ENCODE results near the gene NSG1.

The NSG1 gene

GRCh38 chr4:4396628-4397440 is 9.9 kb downstream of the NSG1 start:
- DNase-seq = no peak

- no peak for DNase-seq
Observed at GRCh38 chr4:4397441-4397819, 10.5 kb downstream of the NSG1 start.

DNA sequence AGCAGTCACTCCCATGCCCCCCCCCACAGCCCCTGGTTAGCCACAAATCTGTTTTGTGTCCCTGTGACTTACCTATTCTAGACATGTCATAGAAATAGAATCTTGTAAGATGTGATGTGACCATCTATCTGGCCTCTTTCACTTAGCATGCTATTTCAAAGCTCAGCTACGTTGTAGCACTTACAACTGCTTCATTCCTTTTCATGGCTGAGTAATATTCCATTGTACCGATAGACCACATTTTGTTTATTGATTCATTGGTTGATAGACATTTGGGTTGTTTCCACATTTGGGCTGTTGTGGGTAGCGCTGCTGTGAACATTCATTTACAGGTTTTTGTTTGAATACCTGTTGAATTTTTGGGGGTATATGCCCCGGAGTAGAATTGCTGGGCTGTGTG is 11.5 kb downstream of the NSG1 start:
- DNase-seq = no peak

GRCh38 chr4:4401036-4401435 is 14.1 kb downstream of the NSG1 start:
- DNase-seq = no peak

GRCh38 chr4:4402966-4403365 is 16.1 kb downstream of the NSG1 start:
- no peak for DNase-seq

- DNase-seq = no peak
Observed at GRCh38 chr4:4405358-4405962, 18.6 kb downstream of the NSG1 start.

DNA sequence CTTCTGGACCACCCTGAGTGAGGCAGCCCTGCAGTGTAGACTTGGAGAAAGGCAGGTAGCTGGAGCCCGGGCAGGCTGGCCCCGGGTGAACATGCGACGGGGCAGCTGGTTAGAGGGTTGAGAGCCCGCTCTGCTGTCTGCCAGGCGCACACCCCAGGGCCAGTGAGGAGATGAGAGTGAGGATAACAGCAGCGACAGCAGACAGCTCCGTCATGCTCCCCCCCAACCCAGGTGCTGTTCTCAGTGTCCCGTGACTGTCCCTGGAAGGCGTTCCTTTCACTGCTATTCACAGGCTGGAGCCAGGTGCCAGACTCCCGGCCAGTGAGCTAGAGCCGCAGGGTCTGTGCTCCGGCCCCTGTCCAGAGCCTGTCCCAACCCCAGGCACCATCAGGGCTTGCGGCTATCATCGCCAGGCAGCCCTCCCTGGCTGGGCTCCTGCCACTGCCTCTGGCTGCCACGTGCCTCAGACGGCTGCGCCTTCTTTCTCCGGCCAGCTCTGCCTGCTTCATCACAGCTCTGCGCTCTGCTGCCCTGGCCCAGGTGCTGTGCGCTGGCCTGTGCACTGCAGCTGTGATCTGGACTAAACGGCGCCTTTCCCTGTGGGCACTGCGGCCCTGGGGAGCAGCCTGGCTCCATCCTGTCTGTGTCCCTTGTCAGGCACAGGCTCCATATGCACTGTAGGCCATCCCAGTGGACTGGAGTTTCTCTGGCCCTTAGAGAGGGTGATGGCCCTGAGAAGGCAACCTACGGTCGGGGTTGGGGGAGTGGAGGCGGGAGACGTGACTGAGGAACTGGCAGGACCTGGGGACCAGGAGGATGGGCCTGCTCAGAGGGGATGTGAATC is 19.8 kb downstream of the NSG1 start:
- no peak for DNase-seq

GRCh38 chr4:4407299-4408131 is 20.6 kb downstream of the NSG1 start:
- DNase-seq = no peak

- no peak for DNase-seq
Observed at GRCh38 chr4:4408132-4408523, 21.2 kb downstream of the NSG1 start.

- no peak for DNase-seq
Observed at GRCh38 chr4:4408576-4409335, 21.9 kb downstream of the NSG1 start.

DNA sequence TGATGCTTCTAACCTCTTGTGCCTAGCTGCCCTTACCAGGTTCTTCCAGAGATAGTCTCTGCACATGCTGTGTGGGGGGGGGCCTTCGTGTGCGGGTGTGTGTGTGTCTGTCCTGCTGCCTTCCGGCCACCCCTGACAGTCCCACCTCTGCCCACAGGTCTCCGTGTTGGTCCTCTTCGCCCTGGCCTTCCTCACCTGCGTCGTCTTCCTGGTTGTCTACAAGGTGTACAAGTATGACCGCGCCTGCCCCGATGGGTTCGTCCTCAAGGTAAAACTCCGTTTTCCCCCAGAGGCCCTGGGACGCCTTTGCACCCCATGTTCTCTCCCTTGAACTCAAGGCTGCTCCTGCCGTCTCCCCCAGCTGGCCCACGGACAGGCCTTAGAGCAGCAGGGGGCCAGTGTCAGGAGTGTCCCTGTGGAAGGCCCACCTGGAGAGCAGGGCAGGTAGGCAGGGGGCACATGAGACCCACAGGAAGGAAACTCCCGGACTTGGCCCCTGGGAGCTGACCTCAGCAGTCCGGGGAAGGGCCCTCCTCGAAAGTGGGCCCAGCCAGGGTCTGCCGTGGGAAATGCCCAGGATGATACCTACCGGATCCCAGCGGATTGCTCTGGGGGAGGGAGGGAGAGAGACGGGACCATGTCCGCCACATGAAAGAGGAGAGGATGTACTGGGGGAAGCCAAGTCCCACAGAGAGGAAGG is 22.7 kb downstream of the NSG1 start:
- DNase-seq = no peak

- no peak for DNase-seq
Observed at GRCh38 chr4:4410271-4410670, 23.4 kb downstream of the NSG1 start.

GRCh38 chr4:4411906-4412305 is 25.0 kb downstream of the NSG1 start:
- DNase-seq = no peak

DNA sequence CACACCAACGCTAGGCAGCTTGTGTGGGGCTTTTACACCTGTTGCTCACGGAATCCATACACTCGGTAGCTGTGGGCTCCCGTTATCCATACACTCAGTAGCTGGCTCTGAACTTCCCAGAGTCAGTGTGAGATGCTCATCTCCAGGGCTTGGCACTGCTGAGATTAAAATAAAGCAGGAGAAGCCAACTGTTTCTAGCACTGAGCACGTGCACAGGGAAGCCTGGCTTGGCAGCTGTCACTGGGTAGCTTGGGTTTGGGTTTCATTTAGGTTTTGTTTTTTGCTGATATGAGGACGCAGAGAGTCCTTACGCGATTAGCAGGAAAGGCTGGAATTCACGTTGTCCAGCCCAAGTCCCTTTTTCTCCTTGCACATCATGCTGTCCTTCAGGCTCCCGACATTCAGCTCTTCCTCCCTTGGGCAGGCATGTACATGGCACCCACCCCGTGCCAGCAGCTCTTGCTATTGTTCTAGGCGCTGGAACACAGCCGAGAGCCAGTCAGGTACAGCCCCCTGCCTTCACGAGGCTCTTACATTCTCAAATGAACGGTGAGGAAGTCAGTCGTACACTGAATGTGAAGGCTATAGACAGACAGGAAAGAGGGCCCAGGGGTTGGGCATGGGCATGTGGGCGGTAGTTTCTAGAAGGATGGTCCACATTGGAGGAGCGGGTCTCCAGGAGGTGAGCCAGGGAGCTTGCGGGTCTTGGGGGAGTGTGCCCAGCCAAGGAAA is 25.9 kb downstream of the NSG1 start:
- no peak for DNase-seq

- no peak for DNase-seq
Observed at GRCh38 chr4:4413373-4413725, 26.4 kb downstream of the NSG1 start.

- DNase-seq = no peak
Observed at GRCh38 chr4:4413806-4414205, 26.9 kb downstream of the NSG1 start.

DNA sequence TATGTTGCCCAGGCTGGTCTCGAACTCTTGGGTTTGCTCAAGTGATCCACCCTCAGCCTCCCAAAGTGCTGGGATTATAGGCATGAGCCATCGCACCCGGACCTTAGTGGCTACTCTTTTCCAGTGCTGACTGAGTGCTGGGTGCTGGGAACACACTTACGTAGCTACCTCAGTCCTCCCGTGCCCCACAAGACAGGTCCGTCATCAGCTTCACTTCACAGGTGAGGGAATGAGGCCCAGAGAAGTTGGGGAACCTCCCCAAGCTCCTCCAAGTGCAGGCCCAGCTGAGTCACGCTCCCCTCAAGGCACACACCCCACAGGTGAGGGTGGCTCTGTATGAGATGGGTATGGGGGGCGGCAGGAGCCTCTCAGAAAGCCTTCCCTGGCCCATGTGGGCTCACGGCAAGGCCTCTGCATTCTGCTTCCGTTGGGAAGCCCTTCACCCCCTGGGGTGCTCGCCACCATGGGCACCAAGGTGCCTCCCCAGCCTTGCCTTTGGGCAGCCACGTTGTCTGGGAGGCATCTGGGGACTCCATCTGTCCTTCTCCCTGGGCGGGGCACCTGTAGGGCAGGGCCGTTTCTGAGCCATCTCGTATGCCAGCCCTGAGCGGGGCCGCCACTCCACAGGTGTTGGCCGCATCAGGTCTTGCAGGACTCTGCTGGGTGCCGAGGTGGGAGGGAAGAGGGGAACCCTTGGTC is 28.4 kb downstream of the NSG1 start:
- DNase-seq = no peak

- DNase-seq = no peak
Observed at GRCh38 chr4:4415806-4416805, 29.2 kb downstream of the NSG1 start.

DNA sequence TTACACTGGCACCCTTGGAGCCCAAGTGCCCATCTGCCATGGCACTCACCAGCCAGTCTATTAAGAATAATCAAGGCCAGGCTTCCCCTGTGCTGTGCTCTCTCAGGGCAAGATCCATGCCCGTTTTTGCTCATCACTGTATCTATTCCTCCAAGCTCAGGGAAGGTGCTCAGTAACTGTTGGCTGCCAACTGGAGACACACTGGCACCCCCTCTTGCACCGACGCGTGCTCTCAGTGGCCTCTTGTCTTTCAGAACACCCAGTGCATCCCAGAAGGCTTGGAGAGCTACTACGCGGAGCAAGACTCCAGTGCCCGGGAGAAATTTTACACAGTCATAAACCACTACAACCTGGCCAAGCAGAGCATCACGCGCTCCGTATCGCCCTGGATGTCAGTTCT is 30.1 kb downstream of the NSG1 start:
- DNase-seq = no peak

Measured in GOT3 (cell line).